Eye (tissue), 1 donor: ENCODE data around the gene NR0B1.

Experiments
- DNase-seq: peaks from one replicate; pipeline ENCODE4 v3.0.0-alpha.2; 2015

Gene NR0B1, protein sequence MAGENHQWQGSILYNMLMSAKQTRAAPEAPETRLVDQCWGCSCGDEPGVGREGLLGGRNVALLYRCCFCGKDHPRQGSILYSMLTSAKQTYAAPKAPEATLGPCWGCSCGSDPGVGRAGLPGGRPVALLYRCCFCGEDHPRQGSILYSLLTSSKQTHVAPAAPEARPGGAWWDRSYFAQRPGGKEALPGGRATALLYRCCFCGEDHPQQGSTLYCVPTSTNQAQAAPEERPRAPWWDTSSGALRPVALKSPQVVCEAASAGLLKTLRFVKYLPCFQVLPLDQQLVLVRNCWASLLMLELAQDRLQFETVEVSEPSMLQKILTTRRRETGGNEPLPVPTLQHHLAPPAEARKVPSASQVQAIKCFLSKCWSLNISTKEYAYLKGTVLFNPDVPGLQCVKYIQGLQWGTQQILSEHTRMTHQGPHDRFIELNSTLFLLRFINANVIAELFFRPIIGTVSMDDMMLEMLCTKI

DNA sequence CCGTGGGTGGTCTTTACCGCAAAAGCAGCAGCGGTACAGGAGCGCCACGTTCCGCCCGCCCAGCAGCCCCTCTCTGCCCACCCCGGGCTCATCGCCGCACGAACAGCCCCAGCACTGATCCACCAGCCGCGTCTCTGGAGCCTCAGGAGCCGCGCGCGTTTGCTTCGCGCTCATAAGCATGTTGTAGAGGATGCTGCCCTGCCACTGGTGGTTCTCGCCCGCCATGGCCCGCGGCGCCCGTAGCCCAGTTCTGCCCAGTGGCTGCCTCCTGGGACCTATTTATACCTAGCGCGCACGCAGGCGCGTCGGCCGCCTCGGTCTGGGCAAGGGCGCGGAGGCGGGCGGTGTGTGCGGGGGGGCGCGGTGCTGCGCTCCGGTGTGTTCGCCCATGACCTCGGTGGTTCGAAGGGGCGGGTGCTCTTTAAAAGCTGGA, at the start of gene NR0B1:
Gene NR0B1 (minus strand): TSS at position 252 of the 433 bp plus-strand sequence. CDS start 27 bp downstream, at position 225.
- DNase-seq: peak; percentile 47

DNA sequence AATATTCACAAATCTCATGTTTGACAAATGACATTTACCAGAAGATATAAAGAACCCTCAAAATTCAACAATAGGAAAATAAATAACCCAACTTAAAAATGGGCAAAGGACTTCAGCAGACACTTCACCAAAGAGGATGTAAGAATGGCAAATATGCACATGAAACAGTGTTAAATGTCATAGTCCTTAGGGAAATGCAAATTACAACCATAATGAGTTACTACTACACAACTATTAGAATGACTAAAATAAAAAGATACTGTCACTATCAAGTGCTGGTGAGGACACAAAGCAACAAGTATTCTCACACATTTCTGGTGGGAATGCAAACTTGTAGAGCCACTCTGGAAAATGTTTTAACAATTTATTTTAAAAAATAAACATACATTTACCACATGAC, 40.8 kb upstream of the NR0B1 start:
- DNase-seq: no peak

DNA sequence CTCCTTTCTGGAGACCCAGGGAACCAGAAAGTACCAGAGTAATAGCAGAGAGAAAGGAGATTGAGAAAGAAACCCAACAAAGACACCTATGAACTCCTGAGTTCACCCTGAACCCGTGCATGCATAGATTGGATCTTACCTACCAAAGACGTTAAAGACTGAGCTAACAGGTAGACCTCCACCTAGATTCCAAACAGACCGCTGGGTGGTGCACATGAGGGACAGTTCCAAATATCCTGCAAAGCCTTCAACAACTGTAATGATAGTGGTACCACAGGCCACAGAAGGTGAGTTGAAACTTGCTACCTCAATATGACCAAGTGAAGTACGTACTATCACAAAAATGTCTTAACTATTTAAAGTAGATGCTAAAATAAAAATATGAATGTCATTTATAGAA, 34.0 kb upstream of the NR0B1 start:
- DNase-seq: no peak

DNA sequence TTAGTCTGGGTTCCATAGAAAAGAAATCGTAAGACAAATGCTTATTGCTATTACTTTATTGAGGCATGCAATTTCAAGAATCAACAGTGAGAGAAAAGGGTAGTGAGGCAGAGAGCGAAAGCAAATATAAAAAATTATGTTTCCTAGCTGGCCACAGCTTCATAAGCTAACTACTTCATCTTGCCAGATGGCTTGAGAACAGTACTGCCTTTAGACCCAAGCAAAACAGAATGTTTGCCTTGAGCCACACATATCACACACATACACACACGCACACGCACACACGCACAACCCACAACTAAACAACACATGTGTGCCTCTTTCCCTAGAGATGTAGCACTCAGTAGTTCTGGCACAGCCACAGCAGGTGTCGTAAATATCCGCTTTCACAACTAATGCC, 31.6 kb upstream of the NR0B1 start:
- DNase-seq: no peak

DNA sequence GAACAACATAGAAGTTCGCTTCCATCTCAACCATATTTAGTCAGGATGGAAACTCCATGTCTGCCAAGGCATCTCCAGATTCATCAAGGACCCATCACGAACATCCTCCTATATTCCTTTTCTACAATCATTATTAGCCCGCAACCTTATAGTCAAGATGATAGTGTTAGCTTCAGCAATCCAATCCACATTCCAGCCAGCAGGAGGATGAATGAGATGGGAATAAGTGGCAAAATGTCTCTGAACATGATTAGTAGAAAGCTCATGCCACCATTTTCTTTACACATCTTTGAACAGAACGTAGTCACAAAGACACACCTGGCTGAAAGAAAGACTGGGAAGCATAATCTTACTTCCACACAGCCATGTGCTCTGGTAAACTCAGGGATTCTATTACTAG, 18.6 kb upstream of the NR0B1 start:
- DNase-seq: no peak

DNA sequence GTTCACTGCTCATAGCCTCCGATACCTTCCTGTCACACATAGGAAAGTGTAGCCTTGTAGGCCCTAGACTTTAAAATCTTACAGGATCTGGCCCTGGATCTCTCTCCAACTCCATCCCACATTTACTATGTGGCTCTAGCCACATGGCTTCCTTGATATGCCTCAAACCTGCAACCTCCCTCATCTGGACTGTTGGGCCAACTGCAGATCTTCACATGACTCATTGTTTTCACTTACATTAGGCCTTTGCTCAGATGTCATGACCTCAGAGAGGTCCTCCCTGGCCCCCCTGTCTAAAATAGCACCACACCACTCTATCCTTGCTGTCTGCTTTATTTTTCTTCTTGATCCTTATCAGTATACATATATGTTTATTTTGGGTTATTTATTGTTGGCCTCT, 8.1 kb upstream of the NR0B1 start:
- DNase-seq: no peak

DNA sequence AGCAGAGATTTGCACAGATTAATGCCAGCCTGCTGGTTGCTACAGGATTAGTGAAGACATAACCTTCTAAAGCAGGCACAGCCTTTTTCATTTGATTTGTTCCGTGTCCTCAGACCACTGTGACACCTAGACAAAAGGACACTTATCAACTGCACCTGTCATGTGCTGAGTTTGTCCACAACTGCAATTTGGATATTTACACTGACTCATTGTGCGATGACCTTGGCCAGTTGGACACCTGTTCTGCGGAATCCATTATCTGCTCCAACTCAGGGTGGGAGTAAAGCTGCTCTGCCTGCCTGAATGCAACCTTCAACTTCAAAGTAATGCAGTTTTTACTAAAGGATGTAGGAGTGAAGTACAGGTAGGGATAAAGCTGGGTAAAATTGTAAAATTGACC, 4.1 kb upstream of the NR0B1 start:
- peak; percentile 3 for DNase-seq

DNA sequence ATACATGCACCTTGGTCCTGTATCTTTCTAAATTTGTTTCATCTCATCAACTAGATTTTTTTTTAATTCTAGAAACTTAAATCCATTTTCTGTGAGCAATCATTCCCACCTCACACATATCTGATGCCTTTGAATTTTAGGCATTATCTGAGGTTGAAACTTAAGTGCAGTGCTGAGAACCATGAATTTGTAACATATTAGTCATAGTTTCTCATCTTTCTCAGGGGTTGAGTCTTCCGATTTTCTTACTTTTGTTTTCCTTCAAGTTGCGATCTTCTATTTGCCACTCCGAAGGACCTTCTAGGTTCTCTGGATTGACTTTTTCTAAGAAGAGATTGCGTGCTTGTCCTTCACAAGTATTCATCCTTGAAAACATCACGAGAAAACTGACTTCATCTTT, 3.7 kb upstream of the NR0B1 start:
- DNase-seq: no peak

DNA sequence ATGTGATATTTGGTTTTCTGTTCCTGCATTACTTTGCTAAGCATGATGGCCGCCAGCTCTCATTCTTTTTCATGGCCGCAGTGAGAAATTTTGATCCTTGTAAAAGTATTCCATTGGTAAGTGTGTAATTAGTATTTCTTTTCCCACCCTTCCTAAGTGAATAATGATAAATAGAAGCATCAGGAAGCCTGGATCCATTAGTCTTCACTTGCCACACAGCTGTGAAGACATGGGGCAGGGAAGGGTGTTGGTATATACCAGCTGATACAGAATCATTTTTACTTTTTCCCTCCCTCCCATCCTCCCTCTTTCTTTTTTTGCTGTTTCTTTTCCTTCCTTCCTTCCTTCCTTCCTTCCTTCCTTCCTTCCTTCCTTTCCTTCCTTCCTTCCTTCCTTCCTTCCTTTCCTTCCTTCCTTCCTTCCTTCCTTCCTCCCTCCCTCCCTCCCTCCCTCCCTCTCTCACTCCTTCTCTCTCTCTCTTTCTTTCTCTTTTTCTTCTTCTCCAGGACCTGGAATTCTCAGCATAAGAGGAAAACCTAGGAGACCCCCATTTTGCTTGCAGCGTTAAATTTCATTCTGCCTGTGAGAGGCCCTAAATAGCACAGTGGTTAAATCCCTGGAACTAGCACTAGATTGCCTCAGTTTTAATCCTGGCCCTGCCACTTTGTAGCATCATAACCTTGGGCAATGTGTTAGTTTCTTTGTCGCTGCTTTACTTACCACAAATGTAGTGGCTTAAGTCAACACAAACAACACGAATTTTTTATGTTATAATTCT, 1.4 kb upstream of the NR0B1 start:
- no peak for DNase-seq

DNA sequence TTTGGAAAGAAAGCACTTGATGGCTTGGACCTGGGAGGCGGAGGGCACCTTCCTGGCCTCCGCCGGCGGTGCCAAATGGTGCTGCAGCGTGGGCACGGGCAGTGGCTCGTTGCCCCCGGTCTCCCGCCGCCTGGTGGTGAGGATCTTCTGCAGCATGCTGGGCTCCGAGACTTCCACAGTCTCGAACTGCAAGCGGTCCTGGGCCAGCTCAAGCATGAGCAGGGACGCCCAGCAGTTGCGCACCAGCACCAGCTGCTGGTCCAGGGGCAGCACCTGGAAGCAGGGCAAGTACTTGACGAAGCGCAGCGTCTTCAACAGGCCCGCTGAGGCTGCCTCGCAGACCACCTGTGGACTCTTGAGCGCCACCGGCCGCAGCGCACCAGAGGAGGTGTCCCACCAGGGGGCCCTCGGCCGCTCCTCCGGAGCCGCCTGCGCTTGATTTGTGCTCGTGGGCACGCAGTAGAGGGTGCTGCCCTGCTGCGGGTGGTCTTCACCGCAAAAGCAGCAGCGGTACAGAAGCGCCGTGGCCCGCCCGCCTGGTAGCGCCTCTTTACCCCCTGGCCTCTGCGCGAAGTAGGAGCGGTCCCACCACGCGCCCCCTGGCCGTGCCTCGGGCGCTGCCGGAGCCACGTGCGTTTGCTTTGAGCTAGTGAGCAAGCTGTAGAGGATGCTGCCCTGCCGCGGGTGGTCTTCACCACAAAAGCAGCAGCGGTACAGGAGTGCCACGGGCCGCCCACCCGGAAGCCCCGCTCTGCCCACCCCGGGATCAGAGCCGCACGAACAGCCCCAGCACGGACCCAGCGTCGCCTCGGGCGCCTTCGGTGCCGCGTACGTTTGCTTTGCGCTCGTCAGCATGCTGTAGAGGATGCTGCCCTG, 689 bp downstream of the NR0B1 start:
- peak; percentile 48 for DNase-seq

DNA sequence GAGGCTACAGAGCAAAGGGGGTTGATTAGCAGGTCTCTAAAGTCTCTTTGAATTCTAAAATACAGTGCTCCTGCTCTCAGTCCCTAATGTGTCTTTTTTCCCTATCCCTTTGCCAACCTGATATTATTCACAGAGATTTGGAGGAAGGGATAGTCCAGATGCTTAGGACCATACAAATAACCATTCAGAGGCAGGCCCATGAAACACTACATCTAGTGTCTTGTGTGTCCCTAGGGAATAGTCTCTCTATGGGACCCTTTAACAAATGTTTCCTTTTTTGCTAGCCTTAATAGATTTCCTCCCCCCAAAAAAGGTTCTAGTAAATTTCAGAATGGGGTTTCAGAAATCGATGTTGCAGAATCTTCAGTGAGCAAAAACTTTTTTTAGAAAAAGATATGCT, 1.7 kb downstream of the NR0B1 start:
- no peak for DNase-seq

DNA sequence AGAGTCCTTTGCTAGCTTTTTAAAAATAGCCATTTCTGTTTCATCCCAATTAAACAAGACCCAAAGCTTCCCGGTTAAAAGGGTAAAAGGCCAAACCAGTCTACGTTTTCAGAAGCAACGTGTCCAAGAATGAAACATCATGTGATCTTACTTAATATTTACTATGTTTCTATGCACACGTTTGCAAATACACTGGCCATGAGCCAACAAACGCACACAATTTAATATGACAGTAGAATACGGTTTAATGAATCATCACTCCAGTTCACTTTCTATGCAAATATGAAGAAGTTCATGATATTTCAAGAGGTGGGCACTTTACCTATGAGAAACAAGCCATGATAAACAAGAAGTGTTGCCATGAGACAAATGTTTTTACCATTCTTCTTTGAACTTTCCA, 4.3 kb downstream of the NR0B1 start:
- DNase-seq: no peak

DNA sequence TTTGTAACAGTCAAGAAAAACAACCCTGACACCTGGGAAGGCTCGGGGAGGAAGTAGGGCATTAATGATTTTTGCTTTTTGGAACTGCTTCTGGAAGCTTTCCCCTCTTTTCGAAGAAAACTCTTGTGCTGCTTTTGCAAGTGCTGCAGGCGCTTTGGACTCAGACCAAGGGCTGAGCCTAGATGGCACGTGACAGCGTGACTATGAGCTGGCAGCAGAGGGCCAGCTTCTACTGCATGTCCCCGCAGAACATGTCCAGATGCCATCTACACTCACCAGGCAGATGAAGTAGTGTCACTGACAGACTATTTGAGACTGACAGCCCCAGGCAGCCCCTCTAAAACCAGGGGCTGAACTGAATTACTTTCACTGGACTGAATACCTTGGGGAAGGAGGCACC, 6.2 kb downstream of the NR0B1 start:
- DNase-seq: peak; percentile 12

DNA sequence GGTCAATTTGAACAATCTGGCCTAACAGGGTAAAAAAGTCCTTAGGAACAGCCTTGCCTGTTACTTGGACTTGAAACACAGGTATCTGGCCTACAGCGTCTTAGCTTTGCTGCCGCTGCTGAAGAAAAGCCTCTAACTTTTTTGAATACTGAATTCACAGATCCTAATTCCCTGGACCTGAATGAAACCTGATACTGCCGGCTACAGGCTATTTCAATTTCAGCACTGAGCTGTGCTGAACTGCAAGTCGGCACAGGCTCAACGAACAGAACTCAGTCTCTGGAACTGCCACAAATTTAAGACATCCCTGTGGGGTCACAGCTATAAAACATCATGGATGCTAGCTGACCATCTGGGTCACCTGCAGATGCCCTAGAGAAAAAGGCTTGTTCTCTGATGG, 7.2 kb downstream of the NR0B1 start:
- peak; percentile 28 for DNase-seq

DNA sequence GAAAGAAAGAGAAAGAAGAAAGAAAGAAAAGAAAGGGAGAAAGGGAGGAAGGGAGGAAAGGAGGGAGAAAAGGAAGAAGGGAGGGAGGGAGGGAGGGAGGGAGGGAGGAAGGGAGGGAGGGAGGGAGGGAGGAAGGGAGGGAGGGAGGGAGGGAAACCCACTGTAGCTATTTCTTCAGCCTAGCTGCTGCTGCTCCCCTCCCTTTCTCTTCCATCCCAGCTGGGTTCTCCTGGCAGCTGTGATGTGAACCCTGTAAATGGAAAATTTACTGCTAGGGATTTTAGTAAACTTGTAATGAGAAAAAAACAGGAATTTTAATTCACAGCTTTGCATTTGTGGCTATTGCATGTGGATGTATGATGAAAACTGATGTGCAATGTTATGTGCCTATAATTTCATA, 8.0 kb downstream of the NR0B1 start:
- DNase-seq: no peak

DNA sequence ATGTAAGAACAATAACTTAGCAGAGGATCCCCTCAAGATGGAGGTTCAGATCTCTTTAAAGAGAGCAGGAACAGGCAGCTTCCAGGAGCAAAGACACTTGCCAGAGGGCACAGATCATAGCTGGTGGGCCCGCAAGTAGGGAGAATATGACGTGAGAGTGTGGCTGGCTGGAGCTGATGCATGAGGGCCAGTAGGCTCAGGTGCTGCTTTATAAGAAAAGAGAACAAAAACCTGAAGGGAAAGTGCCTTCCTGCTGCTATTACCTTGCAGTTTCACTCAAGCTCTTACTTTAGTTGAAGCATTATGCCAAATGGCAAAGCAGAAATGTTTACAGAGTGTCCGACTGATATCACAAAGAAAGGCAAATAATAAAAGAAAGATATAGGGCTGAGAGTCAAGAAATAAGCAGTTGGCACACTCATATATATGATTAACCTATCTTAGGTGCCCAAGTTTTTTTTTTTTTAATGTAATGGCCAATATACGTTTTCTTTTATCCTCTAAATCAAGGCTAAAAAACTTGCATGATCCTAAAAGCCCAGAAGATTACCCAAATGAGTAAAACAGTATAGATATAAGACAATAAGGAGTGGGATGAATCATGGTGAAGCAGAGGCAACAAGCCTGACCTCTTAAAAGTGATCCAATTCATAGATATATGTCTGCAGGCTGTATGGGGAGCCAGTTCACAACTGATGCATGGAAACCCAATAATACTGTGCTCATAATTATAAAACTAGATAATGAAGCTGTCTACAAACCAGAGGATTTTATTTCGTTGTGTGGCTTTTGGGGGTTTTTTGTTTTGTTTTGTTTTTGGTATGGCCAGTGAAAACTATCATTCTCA, 12.6 kb downstream of the NR0B1 start:
- DNase-seq: no peak

DNA sequence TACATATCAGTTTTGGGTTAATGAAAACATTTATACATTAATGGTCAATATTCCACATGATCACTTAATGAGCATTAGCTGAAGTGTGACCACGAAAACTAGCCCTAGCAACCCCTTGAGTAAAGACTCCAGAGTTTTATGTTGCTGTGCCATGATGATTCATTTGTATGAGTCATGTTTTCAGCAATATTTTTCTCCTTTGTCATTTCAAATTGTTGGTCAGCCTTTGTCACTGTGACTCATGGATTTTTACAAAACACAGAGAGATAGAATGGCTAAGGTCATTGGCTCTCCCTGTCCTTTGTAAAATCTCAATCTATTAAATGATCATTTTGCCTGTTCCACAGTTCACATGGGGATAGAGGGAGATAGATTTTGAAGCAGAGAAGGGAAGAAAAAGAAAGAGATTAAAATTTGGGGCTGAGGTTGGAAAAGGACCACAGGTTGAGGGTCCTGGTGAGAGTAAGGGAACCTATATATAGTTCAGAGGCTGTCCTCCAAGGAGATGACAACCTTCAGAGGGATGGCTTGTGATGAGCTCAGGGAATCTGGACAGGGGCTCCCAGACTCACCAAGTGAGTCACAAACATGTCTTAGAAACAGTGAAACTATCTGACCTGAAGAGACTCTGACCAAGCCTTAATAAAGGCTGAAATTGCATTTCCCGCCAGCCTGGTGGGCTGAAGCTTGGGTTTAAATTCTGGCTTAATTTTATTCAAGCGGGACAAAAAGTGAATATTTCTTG, 25.6 kb downstream of the NR0B1 start:
- DNase-seq: no peak

DNA sequence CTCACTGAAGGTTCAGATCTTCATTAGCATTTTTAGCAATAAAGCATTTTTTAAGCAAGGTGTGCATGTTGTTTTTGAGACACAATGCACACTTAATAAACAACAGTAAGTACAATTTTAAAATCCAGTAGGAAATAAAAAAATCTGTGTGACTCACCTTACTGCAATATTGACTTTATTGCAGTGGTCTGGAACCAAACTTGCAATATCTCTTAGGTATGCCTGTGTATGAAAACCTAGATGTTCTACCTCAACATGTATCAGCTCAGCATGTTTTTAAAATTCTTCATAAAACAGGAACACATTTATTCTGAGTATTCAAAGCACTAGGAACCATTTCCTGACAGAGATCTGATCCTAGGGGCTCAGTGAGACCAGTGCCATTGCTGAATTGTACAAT, 26.7 kb downstream of the NR0B1 start:
- DNase-seq: no peak

DNA sequence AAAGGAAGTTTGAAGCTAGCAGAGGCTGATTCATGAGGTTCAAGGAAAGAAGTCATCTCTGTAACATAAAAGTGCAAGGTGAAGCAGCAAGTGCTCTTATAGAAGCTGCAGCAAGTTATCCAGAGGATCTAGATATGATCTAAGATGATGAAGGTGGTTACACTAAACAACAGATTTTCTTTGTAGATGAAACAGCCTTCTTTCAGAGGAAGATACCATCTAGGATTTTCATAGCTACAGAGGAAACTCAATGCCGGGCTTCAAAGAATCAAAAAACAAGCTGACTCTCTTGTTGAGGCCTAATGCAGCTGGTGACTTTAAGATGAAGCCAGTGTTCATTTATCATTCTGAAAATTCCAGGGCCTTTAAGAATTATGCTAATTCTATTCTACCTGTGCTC, 28.8 kb downstream of the NR0B1 start:
- DNase-seq: no peak

DNA sequence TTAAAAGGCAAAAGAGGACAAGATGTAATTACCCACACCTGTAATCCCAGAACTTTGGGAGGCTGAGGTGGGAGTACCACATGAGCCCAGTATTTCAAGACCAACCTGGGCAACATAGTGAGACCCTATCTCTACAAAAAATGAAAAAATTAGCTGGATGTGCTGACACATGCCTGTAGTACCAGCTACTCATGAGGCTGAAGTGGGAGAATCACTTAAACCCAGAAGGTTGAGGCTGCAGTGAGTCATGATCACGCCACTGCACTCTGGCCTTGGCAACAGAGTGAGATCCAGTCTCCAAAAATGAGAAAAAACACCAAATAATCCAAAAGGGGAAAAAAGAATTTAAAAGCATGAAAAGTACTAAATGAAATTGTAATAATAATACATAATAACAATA, 30.8 kb downstream of the NR0B1 start:
- no peak for DNase-seq

DNA sequence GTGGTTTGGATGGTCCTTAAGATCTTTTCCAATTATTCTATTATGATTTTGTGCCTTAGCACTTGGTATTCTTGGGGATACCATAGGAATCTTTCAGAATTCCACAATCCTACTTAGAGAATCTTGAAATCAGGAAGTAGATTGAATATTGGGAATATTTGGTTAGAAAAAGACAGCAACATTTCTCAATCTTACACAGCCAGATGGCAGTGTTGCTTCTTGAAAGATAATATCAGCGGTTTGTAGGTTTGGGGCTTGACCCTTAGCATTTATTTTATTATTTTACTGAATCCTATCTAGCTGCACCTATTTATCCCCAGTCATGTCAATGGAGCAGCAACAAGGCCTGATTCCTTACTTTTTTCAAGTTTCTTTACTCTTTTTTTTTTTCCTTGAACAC, 33.7 kb downstream of the NR0B1 start:
- DNase-seq: peak; percentile 4
